NB4 (cell line): ENCODE measurements around the gene CLSTN2.

Experiments used
- DNase-seq: peaks from one replicate; pipeline ENCODE4 v3.0.0; 2010; ENCODE audit warnings: low read depth
- H3K4me3 ChIP-seq: one replicate; pipeline ENCODE4 v1.5.1; 2011; ENCODE audit warnings: mild to moderate bottlenecking, low read depth, low read length, moderate library complexity
- MYC ChIP-seq: IDR thresholded peaks from 2 replicates; pipeline ENCODE4 v1.6.1; 2011; ENCODE audit warnings: low read depth, low read length
- POLR2A ChIP-seq: IDR thresholded peaks from 2 replicates; pipeline ENCODE4 v1.6.1; 2011; ENCODE audit warnings: mild to moderate bottlenecking; ENCODE audit not compliant: insufficient read length; ENCODE audit errors: extremely low read depth
- TF ChIP-seq, protein P1 (sequence below): IDR thresholded peaks from one replicate; pipeline ENCODE4 v1.5.1; 2012; ENCODE audit warnings: low read depth, low read length
- TF ChIP-seq, protein P2 (sequence below): IDR thresholded peaks from 2 replicates; pipeline ENCODE4 v1.6.1; 2011; ENCODE audit warnings: low read depth, low read length

The CLSTN2 gene

DNA sequence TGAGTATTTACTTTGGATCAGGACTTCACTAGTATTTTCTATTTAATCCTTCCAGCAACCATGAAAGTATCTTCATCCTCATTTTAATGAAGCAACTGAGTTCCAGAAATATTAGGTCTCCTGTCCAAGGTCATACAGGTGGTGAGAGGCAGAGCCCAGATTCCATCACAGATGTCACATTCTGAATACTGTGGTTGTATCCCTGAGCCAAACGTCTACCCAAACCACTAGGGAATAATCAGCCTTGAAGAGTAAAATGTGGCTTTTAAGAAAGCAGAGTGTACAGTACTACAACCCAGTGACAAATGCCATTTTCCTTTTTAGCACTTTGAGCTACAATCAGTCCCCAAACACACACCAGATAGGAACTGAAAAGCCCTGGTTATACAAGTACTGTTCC is 649.6 kb downstream of the CLSTN2 start:
- TF ChIP-seq, protein P1, sequence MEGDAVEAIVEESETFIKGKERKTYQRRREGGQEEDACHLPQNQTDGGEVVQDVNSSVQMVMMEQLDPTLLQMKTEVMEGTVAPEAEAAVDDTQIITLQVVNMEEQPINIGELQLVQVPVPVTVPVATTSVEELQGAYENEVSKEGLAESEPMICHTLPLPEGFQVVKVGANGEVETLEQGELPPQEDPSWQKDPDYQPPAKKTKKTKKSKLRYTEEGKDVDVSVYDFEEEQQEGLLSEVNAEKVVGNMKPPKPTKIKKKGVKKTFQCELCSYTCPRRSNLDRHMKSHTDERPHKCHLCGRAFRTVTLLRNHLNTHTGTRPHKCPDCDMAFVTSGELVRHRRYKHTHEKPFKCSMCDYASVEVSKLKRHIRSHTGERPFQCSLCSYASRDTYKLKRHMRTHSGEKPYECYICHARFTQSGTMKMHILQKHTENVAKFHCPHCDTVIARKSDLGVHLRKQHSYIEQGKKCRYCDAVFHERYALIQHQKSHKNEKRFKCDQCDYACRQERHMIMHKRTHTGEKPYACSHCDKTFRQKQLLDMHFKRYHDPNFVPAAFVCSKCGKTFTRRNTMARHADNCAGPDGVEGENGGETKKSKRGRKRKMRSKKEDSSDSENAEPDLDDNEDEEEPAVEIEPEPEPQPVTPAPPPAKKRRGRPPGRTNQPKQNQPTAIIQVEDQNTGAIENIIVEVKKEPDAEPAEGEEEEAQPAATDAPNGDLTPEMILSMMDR: no peak
- TF ChIP-seq, protein P2, sequence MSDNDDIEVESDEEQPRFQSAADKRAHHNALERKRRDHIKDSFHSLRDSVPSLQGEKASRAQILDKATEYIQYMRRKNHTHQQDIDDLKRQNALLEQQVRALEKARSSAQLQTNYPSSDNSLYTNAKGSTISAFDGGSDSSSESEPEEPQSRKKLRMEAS: no peak
- TF ChIP-seq POLR2A (no peak), MYC (no peak)
- no peak overlapping the region for H3K4me3 ChIP-seq
- no peak for DNase-seq

DNA sequence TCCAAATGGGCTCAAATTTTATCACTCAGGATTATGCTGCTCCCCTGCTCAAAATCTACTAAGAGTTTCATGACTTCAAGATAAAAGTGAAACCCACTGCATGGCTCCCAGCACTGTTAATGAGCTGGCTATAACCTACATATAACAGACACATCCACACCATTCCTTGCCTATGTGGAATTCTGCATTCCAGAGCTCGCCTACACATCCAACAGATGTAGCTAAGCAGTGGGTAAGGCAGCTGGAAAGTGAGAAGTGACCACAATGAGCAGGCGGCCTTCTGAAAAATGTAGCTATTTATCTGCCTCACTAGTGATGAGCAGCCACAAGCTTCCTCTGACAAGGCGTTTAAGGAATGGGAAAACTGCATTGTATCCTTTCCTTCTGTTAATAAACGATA is 650.8 kb downstream of the CLSTN2 start:
- TF ChIP-seq, protein P1: no peak
- no peak for TF ChIP-seq POLR2A
- TF ChIP-seq, protein P2: no peak
- TF ChIP-seq MYC: no peak
- H3K4me3 ChIP-seq: no peak overlapping the region
- DNase-seq: no peak

DNA sequence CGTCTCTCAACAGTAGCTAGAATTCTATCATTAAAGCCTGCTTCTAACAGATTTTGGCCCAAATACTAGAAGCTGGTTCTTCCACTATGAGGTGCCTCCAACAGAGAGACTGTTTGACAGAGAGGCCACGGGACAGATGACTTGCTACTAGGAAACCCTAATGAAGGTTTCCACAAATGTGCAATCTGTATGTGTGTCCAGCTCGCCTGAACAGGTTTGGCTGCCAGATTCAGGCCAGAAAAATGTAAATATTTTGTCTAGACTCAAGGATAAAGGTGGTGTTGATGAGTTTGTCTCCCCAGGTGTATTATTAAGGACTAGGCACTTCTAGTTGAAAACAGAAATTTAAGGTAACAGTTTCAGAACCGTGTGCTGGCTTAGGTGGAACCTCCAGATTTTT is 651.3 kb downstream of the CLSTN2 start:
- no peak for DNase-seq
- TF ChIP-seq, protein P1: no peak
- TF ChIP-seq, protein P2: no peak
- TF ChIP-seq MYC (no peak), POLR2A (no peak)
- no peak overlapping the region for H3K4me3 ChIP-seq

DNA sequence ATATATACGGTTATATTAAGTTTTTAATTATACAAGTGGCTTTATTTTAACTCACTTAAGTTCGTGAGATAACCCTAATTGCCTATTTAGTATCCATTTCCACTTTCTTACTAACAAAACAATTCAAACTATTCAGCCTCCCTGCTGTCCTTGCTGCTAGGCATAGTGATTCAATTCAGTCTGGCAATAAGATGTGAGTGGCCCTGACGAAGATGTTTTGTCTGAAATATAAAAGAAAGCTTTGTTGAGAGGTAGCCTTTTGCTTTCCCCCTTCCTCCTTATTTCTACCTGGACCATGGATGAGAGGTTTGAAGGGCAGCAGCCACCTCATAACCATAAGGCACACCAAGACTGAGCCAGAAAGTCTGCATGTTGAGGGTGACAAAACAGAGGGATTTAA is 653.6 kb downstream of the CLSTN2 start:
- no peak for DNase-seq
- no peak overlapping the region for H3K4me3 ChIP-seq
- TF ChIP-seq, protein P1: no peak
- no peak for TF ChIP-seq POLR2A

DNA sequence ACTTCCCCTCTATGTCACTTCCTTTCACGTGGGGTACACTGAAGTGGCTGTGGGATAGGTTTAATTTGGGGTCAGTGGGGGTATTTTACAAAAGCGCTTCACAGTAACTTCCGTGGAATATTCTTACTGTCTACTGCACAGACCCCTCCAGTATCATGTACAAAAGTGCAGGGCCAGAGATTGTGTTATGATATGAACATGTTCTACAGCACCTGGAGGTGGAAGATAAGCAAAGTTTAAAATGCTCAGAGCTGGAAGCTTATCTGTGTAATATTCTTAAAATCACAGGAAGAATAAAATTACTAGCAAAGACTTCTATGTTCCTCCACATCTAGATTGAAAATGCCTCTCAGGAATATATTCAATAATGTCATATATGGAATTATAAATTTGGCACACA is 658.8 kb downstream of the CLSTN2 start:
- H3K4me3 ChIP-seq: no peak overlapping the region
- no peak for DNase-seq
- no peak for TF ChIP-seq POLR2A
- TF ChIP-seq, protein P1: no peak

DNA sequence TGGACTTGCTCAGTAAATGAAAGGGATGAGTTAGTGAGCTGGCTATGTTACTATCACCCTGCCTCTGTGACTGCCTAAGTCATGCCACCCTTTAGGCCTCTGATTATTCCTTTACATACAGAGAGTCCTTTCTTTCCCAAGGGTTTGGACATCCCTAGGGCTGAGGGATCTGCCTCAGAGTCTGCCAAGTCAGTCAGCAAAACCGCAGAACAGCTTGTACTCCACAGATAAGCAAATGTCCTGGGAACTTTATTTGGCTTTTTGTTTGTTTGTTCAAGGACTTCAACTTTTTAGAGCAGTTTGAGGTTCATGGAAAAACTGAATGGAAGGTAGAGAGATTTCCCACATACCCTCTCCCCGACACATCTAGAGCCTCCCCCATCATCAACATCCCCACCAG is 660.3 kb downstream of the CLSTN2 start:
- DNase-seq: no peak
- no peak overlapping the region for H3K4me3 ChIP-seq
- no peak for TF ChIP-seq MYC
- TF ChIP-seq, protein P2: no peak
- TF ChIP-seq, protein P1: no peak
- no peak for TF ChIP-seq POLR2A
